HG03457 (cell line): Measurements from ENCODE around the gene ATP10D.
"Not testable (repeated sequence)": the region's sequence is repeated elsewhere in the genome, so short reads cannot be mapped to it uniquely, and the experiment has no call there.

Experiments used
- ATAC-seq: cut with Tn5 transposase; IDR thresholded peaks from one replicate; pipeline ENCODE4 v1.9.1; 2021; ENCODE audit warnings: moderate number of reproducible peaks; ENCODE audit not compliant: unreplicated experiment

The ATP10D gene

DNA sequence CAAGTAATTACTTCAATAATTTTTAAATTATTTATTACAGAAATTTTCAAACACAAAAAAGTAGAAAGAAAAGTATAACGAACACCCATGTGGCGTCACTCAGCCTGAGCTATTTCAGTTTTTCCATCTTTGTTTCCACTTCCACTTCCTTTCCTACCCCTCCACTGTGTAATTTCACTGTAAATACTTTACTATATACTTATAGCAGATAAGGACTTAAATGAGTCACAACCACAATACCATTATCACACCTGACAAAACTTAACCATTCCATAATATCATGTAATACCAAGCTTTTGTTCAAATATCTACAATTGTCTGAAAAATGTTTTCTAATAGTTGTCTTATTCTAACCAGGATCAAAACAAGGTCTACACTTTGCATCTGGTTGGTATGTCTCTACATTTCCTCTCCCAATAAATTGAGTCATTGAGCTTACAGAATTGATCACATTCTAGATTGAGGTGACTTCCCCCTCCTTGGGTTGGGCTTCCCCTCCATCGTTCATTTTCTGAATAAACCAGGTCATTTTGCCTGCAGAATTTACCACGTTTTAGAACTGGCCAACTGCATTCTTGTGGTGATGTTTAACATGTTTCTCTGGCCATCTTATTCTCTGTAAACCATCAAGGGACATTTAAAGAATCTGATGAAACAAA lies 48.7 kb downstream of the ATP10D start:
- no peak for ATAC-seq

DNA sequence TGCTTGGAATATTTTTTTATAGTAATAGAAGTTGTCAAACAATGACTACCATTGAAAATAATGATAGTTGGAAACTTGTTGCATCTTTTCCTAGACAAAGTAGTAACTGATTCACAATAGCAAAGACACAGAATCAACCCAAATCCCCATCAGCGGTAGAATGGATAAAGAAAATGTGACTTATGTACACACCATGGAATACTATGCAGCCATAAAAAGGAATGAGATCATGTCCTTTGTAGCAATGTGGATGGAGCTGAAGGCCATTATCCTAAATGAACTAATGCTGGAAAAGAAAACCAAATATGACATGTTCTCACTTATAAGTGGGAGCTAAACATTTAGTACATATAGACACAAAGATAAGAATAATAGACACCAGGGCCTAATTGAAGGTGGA lies 49.7 kb downstream of the ATP10D start:
- no peak for ATAC-seq

DNA sequence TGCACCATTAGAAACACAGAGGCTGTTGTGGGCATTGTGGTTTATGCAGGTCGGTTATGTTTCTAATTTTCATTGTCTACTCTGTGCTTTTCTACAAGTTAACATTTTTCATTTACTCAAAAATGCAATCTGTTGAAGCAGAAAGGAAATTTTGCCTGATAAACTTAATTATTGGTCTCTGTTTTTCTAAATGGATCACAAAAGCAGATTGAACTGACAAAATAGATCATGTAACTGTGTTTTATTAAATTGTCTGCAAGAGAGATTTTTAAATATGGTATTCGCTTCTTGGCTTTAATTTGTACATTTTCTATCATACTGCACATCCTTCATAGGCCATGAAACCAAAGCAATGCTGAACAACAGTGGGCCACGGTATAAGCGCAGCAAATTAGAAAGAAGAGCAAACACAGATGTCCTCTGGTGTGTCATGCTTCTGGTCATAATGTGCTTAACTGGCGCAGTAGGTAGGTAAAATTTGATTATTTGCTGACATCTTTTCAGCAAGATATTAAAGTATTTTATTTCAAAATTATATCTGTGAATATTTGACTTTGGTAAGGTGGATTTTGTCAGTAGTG lies 50.6 kb downstream of the ATP10D start:
- ATAC-seq = no peak

- no peak for ATAC-seq
Observed at GRCh38 chr4:47536966-47537365, 51.9 kb downstream of the ATP10D start.

GRCh38 chr4:47538111-47538824 lies 53.2 kb downstream of the ATP10D start:
- ATAC-seq = no peak

GRCh38 chr4:47538825-47539154 lies 53.7 kb downstream of the ATP10D start:
- no peak for ATAC-seq

- ATAC-seq = not testable (repeated sequence)
Observed at GRCh38 chr4:47542640-47543039, 57.6 kb downstream of the ATP10D start.

DNA sequence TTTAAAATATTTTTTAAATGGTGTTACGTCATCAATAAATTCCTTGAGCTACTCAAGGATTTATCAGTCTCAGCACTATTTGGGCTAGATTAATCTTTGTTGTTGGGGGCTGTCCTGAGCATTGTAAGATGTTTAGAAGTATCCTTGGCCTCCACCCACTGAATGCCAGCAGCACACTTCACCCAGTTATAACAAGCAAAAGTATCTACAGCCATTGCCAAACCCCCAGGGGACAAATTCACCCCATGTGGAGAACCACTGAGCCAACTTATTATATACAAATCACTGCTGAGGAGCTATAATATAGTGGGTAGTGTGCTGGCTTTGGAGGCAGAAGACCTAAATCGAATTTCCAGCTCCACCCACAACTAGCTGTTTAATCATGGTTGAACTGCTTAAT lies 58.3 kb downstream of the ATP10D start:
- ATAC-seq = no peak

GRCh38 chr4:47550357-47550756 lies 65.3 kb downstream of the ATP10D start:
- ATAC-seq = not testable (repeated sequence)

GRCh38 chr4:47550899-47551548 lies 65.9 kb downstream of the ATP10D start:
- no peak for ATAC-seq

GRCh38 chr4:47551682-47552081 lies 66.6 kb downstream of the ATP10D start:
- no peak for ATAC-seq

DNA sequence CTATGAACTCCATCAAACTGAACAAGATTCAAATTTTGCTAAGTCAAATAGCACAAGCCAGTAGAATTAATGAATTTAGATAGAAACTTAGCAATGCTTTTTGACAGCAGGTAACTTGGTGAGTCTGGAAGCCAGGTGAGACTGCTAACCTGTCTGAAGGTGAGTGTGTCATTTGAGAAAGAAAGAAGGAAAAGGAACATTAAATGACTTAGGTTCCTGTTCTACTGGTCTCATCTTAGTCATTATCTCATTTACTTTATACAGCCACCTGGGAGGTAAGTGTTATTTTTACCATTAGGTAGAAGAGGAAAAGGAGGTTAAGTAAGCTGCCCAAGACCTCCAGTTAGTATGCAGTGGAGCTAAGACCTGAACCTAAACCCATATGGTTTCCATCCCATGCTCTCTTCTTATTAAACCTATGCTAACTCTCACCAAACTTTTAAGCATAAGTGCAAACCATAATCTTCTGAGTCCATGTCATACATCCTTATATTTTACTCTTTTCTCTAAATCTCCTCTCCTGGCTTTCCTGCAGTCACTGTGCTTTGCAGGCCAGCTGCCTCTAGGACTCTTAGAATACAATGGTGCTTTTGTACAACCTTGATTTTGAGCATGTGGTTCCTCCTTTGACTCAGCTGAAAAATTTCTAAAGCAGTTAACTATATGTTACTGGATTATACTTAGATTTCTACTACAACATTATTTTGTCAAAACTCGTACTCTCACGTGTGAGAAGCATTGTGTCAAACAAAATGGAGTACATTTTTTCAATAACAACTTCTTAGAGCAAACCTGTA lies 68.5 kb downstream of the ATP10D start:
- ATAC-seq = no peak

DNA sequence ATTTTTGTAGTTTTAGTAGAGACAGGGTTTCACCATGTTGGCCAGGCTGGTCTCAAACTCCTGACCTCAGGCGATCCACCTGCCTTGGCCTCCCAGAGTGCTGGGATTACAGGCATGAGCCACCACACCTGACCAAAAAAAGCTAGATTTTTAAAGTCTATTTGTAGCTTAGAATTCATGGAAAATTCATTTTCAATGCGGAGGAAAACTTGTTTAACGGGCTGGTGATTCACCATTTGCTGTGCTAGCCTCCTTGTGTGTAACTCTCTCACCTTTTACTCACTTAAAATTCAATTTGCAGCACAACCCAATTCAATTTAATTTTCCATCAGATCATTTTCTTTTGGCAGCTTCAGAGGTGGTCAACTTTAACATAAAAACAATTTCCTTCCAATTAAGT lies 70.8 kb downstream of the ATP10D start:
- not testable (repeated sequence) for ATAC-seq

- ATAC-seq = no peak
Observed at GRCh38 chr4:47557255-47557654, 72.2 kb downstream of the ATP10D start.

DNA sequence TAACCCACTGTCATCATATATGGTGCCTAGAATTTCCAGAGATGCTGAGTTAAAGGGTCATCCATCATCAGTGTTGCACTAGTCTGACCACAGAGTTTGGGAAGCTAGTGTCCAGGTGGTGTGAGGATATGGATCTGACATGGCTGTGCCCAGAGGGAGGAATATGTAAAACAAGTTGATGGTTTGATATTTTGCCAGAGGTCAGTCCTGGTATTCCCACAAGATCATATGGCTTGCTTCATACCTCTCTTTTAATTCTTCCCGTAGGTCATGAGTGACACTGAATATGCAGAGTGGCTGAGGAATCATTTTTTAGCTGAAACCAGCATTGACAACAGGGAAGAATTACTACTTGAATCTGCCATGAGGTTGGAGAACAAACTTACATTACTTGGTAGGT lies 75.6 kb downstream of the ATP10D start:
- no peak for ATAC-seq

GRCh38 chr4:47561331-47561730 lies 76.3 kb downstream of the ATP10D start:
- ATAC-seq = no peak

DNA sequence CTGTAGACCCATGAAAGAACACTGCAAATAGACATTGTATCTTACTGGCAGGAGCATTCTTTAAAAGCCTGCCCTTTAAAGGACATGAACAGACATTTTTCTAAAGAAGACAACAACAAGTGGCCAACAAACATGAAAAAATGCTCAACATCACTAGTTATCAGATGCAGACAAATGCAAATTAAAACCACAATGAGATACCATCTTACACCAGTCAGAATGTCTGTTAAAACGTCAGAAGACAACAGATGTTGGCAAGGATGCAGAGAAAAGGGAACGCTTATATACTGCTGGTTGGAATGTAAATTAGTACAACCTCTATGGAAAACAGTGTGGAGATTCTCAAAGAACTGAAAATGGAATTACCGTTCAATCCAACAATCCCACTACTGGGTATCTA lies 77.2 kb downstream of the ATP10D start:
- ATAC-seq = no peak

DNA sequence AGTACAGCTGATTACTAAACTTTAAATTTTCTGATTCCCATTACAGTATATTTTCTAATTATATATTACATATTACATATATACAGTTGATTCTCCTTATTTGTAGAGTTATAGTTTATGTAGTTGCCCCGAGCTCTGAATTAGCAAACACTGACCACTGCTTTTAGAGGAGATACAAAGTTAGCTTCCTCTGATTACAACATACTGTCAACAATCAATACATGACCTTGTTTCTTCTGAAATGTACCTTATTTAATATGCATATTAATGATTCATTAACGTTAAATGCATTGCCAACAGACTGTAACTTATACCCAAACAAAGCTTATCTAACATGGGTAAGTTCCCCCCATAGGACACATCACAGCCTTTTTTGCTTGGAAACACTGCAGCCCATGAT lies 81.5 kb downstream of the ATP10D start:
- ATAC-seq = no peak

GRCh38 chr4:47566969-47567368 lies 81.9 kb downstream of the ATP10D start:
- no peak for ATAC-seq

- ATAC-seq = no peak
Observed at GRCh38 chr4:47567511-47567910, 82.4 kb downstream of the ATP10D start.

DNA sequence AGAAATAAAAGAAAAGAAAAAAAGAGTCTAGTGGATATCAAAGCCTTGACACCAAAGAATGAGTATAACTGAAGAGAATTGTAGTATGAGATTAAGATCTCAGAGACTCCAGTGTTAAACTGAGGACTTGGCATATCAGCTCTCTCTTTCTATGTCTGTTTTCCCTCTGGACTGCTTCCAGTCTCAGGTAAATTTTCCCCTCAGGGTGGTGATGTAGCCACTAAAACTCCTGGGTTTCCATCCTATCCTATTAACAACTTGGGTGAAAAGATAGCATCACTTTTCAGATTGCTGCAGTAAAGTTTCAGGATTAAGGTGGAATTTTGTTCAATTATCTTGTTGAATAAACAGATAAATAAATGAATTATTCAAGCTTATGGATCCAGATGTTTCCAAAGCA lies 85.7 kb downstream of the ATP10D start:
- ATAC-seq = no peak
